Suppressor macrophage treated with lipopolysaccharide for 4 hours (primary cell): Measurements from ENCODE around the gene UGT1A5.

Experiments
- DNase-seq: peaks from one replicate; pipeline ENCODE4 v3.0.0-alpha.2; 2020

UGT1A5 gene

GRCh38 chr2:233811732-233812131 is 99.0 kb downstream of the UGT1A5 start:
- no peak for DNase-seq

GRCh38 chr2:233813236-233814055 is 100.7 kb downstream of the UGT1A5 start:
- DNase-seq, result no peak

- no peak for DNase-seq
Measured at GRCh38 chr2:233814056-233814835, 101.5 kb downstream of the UGT1A5 start.

GRCh38 chr2:233815861-233816260 is 103.2 kb downstream of the UGT1A5 start:
- no peak for DNase-seq

- DNase-seq, result no peak
Measured at GRCh38 chr2:233816334-233816733, 103.6 kb downstream of the UGT1A5 start.

- DNase-seq, result no peak
Measured at GRCh38 chr2:233816771-233817170, 104.1 kb downstream of the UGT1A5 start.

GRCh38 chr2:233817361-233817911 is 104.7 kb downstream of the UGT1A5 start:
- DNase-seq, result no peak

GRCh38 chr2:233817995-233818638 is 105.4 kb downstream of the UGT1A5 start:
- no peak for DNase-seq

- no peak for DNase-seq
Measured at GRCh38 chr2:233818639-233819621, 106.2 kb downstream of the UGT1A5 start.

GRCh38 chr2:233819884-233820773 is 107.4 kb downstream of the UGT1A5 start:
- DNase-seq, result no peak

GRCh38 chr2:233820774-233821105 is 108.0 kb downstream of the UGT1A5 start:
- DNase-seq, result no peak

GRCh38 chr2:233821196-233821595 is 108.5 kb downstream of the UGT1A5 start:
- no peak for DNase-seq

GRCh38 chr2:233821709-233822100 is 109.0 kb downstream of the UGT1A5 start:
- no peak for DNase-seq

- DNase-seq, result no peak
Measured at GRCh38 chr2:233822101-233822771, 109.5 kb downstream of the UGT1A5 start.
